OCI-LY3 (cell line): ENCODE measurements around the gene SF3B4.
A peak's percentile ranks its signal among the peaks of the same experiment; 100 is the strongest.
"Not testable (repeated sequence)": the region's sequence is repeated elsewhere in the genome, so short reads cannot be mapped to it uniquely, and the experiment has no call there.

Source experiments
- H2AFZ ChIP-seq: fragments of 200-600, 300-600 bp; shearing (Covaris generic); 2 replicates; pipeline ENCODE4 v1.6.0; 2014; ENCODE audit warnings: antibody characterized with exemption, low read depth, low read length
- H3K27ac ChIP-seq: fragments of 200-600, 300-600 bp; sonication (generic); 2 replicates; pipeline ENCODE4 v1.5.1; 2014; ENCODE audit warnings: mild to moderate bottlenecking, low read length, moderate library complexity, mixed read lengths
- H3K27me3 ChIP-seq: fragments of 200-600, 300-600 bp; sonication (generic); 2 replicates; pipeline ENCODE4 v1.6.1; 2014; ENCODE audit warnings: low read depth, low read length, mixed read lengths
- H3K36me3 ChIP-seq: fragments of 200-600, 300-600 bp; sonication (generic); replicated peaks from 2 replicates; pipeline ENCODE3; 2014; ENCODE audit warnings: low read depth, low read length, mixed read lengths
- H3K4me1 ChIP-seq: fragments of 300-600, 200-600 bp; sonication (generic); 2 replicates; pipeline ENCODE4 v1.6.1; 2014; ENCODE audit warnings: low read length, mixed read lengths
- H3K4me2 ChIP-seq: fragments of 200-600, 300-600 bp; sonication (generic); 2 replicates; pipeline ENCODE4 v1.6.1; 2014; ENCODE audit warnings: low read length, mixed read lengths
- H3K4me3 ChIP-seq: fragments of 300-600, 200-600 bp; sonication (generic); 2 replicates; pipeline ENCODE4 v1.5.1; 2014; ENCODE audit warnings: antibody characterized with exemption, mild to moderate bottlenecking, low read length, moderate library complexity
- H3K79me2 ChIP-seq: fragments of 300-600, 200-600 bp; shearing (Covaris generic); 2 replicates; pipeline ENCODE4 v1.6.1; 2014; ENCODE audit warnings: mild to moderate bottlenecking, low read length, mixed read lengths
- H3K9ac ChIP-seq: fragments of 300-600, 200-600 bp; shearing (Covaris generic); 2 replicates; pipeline ENCODE4 v1.6.0; 2014; ENCODE audit warnings: mild to moderate bottlenecking, low read length, moderate library complexity
- H3K9me3 ChIP-seq: fragments of 200-600, 300-600 bp; shearing (Covaris generic); 2 replicates; pipeline ENCODE4 v1.6.1; 2014; ENCODE audit warnings: low read length, mixed read lengths; ENCODE audit not compliant: insufficient read depth
- H4K20me1 ChIP-seq: fragments of 200-600, 300-600 bp; sonication (generic); 2 replicates; pipeline ENCODE4 v1.6.1; 2016; ENCODE audit warnings: low read length, mixed read lengths; ENCODE audit not compliant: insufficient read depth
- CTCF ChIP-seq: fragments of 200-600, 300-600 bp; sonication (generic); IDR thresholded peaks from 2 replicates; pipeline ENCODE4 v1.5.1; 2014; ENCODE audit warnings: antibody characterized with exemption, low read length, low read depth
- EZH2phosphoT487 ChIP-seq: fragments of 200-600 bp; shearing (Covaris generic); IDR thresholded peaks from 2 replicates; pipeline ENCODE4 v1.6.1; 2018; ENCODE audit warnings: antibody characterized with exemption, mixed run types, low read depth

SF3B4 gene

DNA sequence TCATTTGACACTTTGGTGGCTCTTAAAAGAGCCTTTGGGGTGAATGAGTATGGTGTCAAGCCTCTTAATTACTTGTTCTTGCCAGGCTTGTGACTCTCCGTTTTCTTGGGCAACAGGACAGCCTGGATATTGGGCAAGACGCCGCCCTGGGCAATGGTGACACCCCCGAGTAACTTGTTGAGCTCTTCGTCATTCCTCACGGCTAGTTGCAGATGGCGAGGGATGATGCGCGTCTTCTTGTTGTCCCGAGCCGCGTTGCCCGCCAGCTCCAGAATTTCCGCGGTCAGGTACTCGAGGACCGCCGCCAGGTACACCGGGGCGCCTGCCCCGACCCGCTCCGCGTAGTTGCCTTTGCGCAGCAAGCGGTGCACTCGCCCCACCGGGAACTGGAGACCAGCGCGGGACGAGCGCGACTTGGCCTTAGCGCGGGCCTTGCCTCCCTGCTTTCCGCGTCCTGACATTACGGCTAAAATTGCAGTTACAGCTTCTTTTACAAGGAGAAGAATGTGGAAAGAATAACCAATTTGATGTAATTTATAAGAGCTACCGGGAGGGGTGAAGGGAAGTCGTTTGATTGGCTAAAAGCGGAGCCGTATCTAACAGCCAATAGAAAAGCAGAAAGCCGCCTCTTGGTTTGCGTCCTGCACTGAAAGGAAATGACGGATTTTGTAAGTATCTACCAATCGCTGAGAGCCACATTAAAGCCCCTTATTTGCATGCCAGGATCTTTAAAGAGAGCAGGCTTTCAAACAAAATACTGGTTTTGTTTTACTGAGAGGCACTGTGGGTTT, 40.0 kb downstream of the SF3B4 start:
- Histone ChIP-seq H3K27me3 (no peaks in the 10 kb centered on the region), H3K4me1 (peaks cover 23% of the 10 kb centered on the region), H2AFZ (no peak overlapping the region; the same call in 1 of the 2 replicates), H3K9me3 (no peaks in the 10 kb centered on the region), H3K79me2 (peaks cover 12% of the 10 kb centered on the region; the same call in 1 of the 2 replicates), H3K4me3 (peak overlapping the region; percentile 75), H3K36me3 (no peaks in the 10 kb centered on the region), H3K27ac (peak overlapping the region; percentile 98), H3K4me2 (peak overlapping the region; percentile 94), H4K20me1 (no peaks in the 10 kb centered on the region), H3K9ac (peak overlapping the region; percentile 98)
- TF ChIP-seq EZH2phosphoT487: no peak
- no peak for TF ChIP-seq CTCF

GRCh38 chr1:149887196-149887455, 40.5 kb downstream of the SF3B4 start:
- not testable (repeated sequence) for H3K27me3 ChIP-seq, H3K36me3 ChIP-seq, H4K20me1 ChIP-seq, H3K9me3 ChIP-seq, H2AFZ ChIP-seq
- peaks cover 12% of the 10 kb centered on the region; the same call in 1 of the 2 replicates for H3K79me2 ChIP-seq
- peaks cover 23% of the 10 kb centered on the region for H3K4me1 ChIP-seq
- H3K9ac ChIP-seq: peak overlapping the region; percentile 98
- peak overlapping the region; percentile 94 for H3K4me2 ChIP-seq
- H3K27ac ChIP-seq: peak overlapping the region; percentile 98
- H3K4me3 ChIP-seq: peak overlapping the region; percentile 75

GRCh38 chr1:149886396-149887195, 41.0 kb downstream of the SF3B4 start:
- Histone ChIP-seq H3K9ac (peak overlapping the region; percentile 98), H3K27ac (peak overlapping the region; percentile 98), H3K4me2 (peak overlapping the region; percentile 94), H2AFZ (no peak overlapping the region), H3K4me1 (peaks cover 23% of the 10 kb centered on the region), H3K4me3 (peak overlapping the region; percentile 75), H3K79me2 (peaks cover 12% of the 10 kb centered on the region; the same call in 1 of the 2 replicates), H3K9me3 (no peaks in the 10 kb centered on the region), H3K27me3 (no peaks in the 10 kb centered on the region), H4K20me1 (no peaks in the 10 kb centered on the region), H3K36me3 (no peaks in the 10 kb centered on the region)
- no peak for TF ChIP-seq CTCF
- no peak for TF ChIP-seq EZH2phosphoT487

DNA sequence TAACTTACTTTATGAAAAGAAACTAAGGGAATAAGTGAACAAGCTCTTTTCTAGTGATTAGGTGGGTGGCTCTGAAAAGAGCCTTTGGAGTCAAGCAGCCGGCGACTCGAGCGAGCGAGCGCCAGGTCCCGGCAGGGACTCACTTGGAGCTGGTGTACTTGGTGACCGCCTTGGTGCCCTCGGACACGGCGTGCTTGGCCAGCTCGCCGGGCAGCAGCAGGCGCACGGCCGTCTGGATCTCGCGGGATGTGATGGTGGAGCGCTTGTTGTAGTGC, 41.5 kb downstream of the SF3B4 start:
- H3K27ac ChIP-seq: peak overlapping the region; percentile 98
- peaks cover 12% of the 10 kb centered on the region; the same call in 1 of the 2 replicates for H3K79me2 ChIP-seq
- peak overlapping the region; percentile 82 for H3K9ac ChIP-seq
- H3K4me3 ChIP-seq: peak overlapping the region; percentile 75
- peaks cover 23% of the 10 kb centered on the region for H3K4me1 ChIP-seq
- not testable (repeated sequence) for H3K9me3 ChIP-seq, H3K27me3 ChIP-seq, H4K20me1 ChIP-seq, H2AFZ ChIP-seq, H3K36me3 ChIP-seq
- H3K4me2 ChIP-seq: peak overlapping the region; percentile 84
